HK-2 (cell line): ENCODE results near the gene SSBP3.

Experiments used
- DNase-seq: peaks from one replicate; pipeline ENCODE4 v3.0.0-alpha.2; 2018; ENCODE audit not compliant: unreplicated experiment

Gene SSBP3

GRCh38 chr1:54176621-54177327 is 229.4 kb downstream of the SSBP3 start:
- no peak for DNase-seq
